Stomach (tissue), 9 donors: ENCODE measurements around the gene TOMM40L. TPM values are rescaled to one million over a fixed set of nuclear protein-coding genes. Genes with fewer than 3 reads are reported as not detected.

ENCODE experiments used
- DNase-seq, 2 donors: peaks; one replicate each; pipeline versions ENCODE4 v3.0.0 to v3.0.0-alpha.2; 2013 to 2019
- H3K27ac ChIP-seq, 5 donors: fragments of 200-600 bp in 4 of 5; sonication (generic) in 4 of 5; one replicate each; pipeline ENCODE4 v1.5.1; 2013 to 2019; ENCODE audit warnings: mild to moderate bottlenecking in 1 of 5, moderate library complexity in 1 of 5
- H3K27me3 ChIP-seq, 3 donors: fragments of 200-600 bp; sonication (generic); one replicate each; pipeline ENCODE4 v1.5.1; 2017 to 2019; ENCODE audit warnings: mixed run types in 1 of 3
- H3K36me3 ChIP-seq, 4 donors: fragments of 200-600 bp; sonication (generic); 1 replicate in 3 of 4; 2 replicates in 1 of 4; pipeline ENCODE4 v1.5.1; 2016 to 2019
- H3K4me1 ChIP-seq, 4 donors: fragments of 200-600 bp; sonication (generic); one replicate each; pipeline ENCODE4 v1.5.1; 2016 to 2019
- H3K4me3 ChIP-seq, 4 donors: fragments of 200-600 bp; sonication (generic) in 3 of 4; one replicate each; pipeline ENCODE4 v1.5.1; 2016 to 2019; ENCODE audit warnings: mild to moderate bottlenecking in 1 of 4
- H3K9me3 ChIP-seq, 4 donors: fragments of 200-600 bp; sonication (generic); one replicate each; pipeline ENCODE4 v1.5.1; 2016 to 2019
- CTCF ChIP-seq, 7 experiments: fragments of 450-650 bp in 4 of 7; fragments of 200-600 bp in 3 of 7; sonication (generic) in 3 of 7; IDR thresholded peaks; one replicate each; pipeline ENCODE4 v1.5.1; 2016 to 2019; ENCODE audit warnings: antibody characterized with exemption in 7 of 7, control low read depth in 2 of 7, mild to moderate bottlenecking in 1 of 7
- EP300 ChIP-seq: sonication (generic); formaldehyde crosslinking; IDR thresholded peaks from one replicate; pipeline ENCODE4 v1.6.1; 2017; ENCODE audit warnings: antibody characterized with exemption
- POLR2A ChIP-seq, 4 donors: fragments of 450-650 bp; IDR thresholded peaks; one replicate each; pipeline ENCODE4 v1.6.1; 2016; ENCODE audit warnings: antibody characterized with exemption in 4 of 4, control low read depth in 2 of 4, mild to moderate bottlenecking in 1 of 4, moderate library complexity in 1 of 4
- POLR2AphosphoS5 ChIP-seq, 3 donors: sonication (generic); formaldehyde crosslinking; IDR thresholded peaks; one replicate each; pipeline ENCODE4 v1.6.1; 2016; ENCODE audit warnings: antibody characterized with exemption in 3 of 3
- WGBS, 5 donors: extraction: QIAGEN DNeasy Blood & Tissue Kit in 3 of 5; methylation state at CpG; one replicate each; pipeline versions ENCODE4 v1.1.5 to v1.1.7; 2013 to 2018; 5-methylcytosine and 5-hydroxymethylcytosine counted together
- intact Hi-C: fragments of 100-400 bp; cut with DNase I; formaldehyde crosslinking; loops from one replicate; pipeline ENCODE4 v1.15.1; 2023; ENCODE audit warnings: low total_unique reads
- polyA plus RNA-seq, 3 donors: library from polyadenylated mRNA; stranded (reverse); fragments of 200-250 nt; gene quantifications; one replicate each; pipeline ENCODE4 v1.2.3, GENCODE V29; 2013
- total RNA-seq, 5 donors: library from RNA; depleted of rRNA; stranded (reverse); fragments of >200 nt; gene quantifications; one replicate each; pipeline versions ENCODE4 v1.1.0 to v1.2.3, GENCODE V29; 2014 to 2016
- donor health status: healthy with polysubstance abuse.
- donor health status: Bipolar disorder and iron deficiency.
- donor health status: healthy.

TOMM40L gene
- total and polyA plus RNA-seq, 8 donors: 0.58 to 9.9 (median 7.0) TPM

GRCh38 chr1:161259345-161259702, 33.5 kb downstream of the TOMM40L start:
- peaks cover 0 to 63% (median 29%) of the 10 kb centered on the region in 3 donors for H3K27me3 ChIP-seq
- intact Hi-C loops: no loop called here
- TF ChIP-seq POLR2AphosphoS5 (IDR thresholded peaks at IDR 0.05) (no peak), EP300 (no peak), CTCF (IDR thresholded peaks at IDR 0.05) (no peak), POLR2A (IDR thresholded peaks at IDR 0.05) (no peak)
- WGBS, 5 donors: 32 to 55% (median 49%) methylated on average over 6 of the region's 6 CpGs
- DNase-seq: peak in 1 of 2 donors; percentile 5
- no peaks in the 10 kb centered on the region for H3K36me3 ChIP-seq
- peaks cover 0 to 13% (median 11%) of the 10 kb centered on the region in 4 donors for H3K9me3 ChIP-seq
- H3K4me1 ChIP-seq: peaks cover 8 to 21% (median 12%) of the 10 kb centered on the region in 4 donors
- H3K27ac ChIP-seq: no peak overlapping the region
- H3K4me3 ChIP-seq: peak overlapping the region in 3 of 4 donors; percentile 52 to 58 (median 54)

- no peak overlapping the region for H3K4me3 ChIP-seq
- TF ChIP-seq CTCF (IDR thresholded peaks at IDR 0.05): no peak
- TF ChIP-seq POLR2AphosphoS5 (IDR thresholded peaks at IDR 0.05): no peak
- TF ChIP-seq EP300: no peak
- TF ChIP-seq POLR2A (IDR thresholded peaks at IDR 0.05): no peak
- peaks cover 0 to 65% (median 29%) of the 10 kb centered on the region in 3 donors for H3K27me3 ChIP-seq
- DNase-seq: no peak
- no peak overlapping the region for H3K27ac ChIP-seq
- peaks cover 8 to 21% (median 12%) of the 10 kb centered on the region in 4 donors for H3K4me1 ChIP-seq
- WGBS, 5 donors: 50 to 78% (median 69%) methylated on average over 1 of the region's 1 CpG
- H3K9me3 ChIP-seq: peaks cover 0 to 13% (median 11%) of the 10 kb centered on the region in 4 donors
- no peaks in the 10 kb centered on the region for H3K36me3 ChIP-seq
- intact Hi-C loops: no loop called here
Measured at GRCh38 chr1:161259765-161260164, 33.9 kb downstream of the TOMM40L start.

- Histone ChIP-seq H3K9me3 (peaks cover 0 to 13% (median 11%) of the 10 kb centered on the region in 4 donors), H3K27me3 (peaks cover 0 to 59% (median 29%) of the 10 kb centered on the region in 3 donors), H3K4me3 (no peak overlapping the region), H3K27ac (no peak overlapping the region), H3K4me1 (peaks cover 8 to 21% (median 12%) of the 10 kb centered on the region in 4 donors), H3K36me3 (no peaks in the 10 kb centered on the region)
- WGBS, 5 donors: 38 to 43% (median 41%) methylated on average over 8 to 9 of the region's 9 CpGs
- TF ChIP-seq POLR2A (IDR thresholded peaks at IDR 0.05) (no peak), EP300 (no peak), CTCF (IDR thresholded peaks at IDR 0.05) (no peak), POLR2AphosphoS5 (IDR thresholded peaks at IDR 0.05) (no peak)
- peak in 1 of 2 donors; percentile 51 for DNase-seq
- intact Hi-C loops: no loop called here
Measured at GRCh38 chr1:161260376-161261260, 34.8 kb downstream of the TOMM40L start.

- peak in 1 of 2 donors; percentile 49 for DNase-seq
- Histone ChIP-seq H3K4me1 (peaks cover 8 to 27% (median 12%) of the 10 kb centered on the region in 4 donors), H3K4me3 (no peak overlapping the region), H3K36me3 (no peaks in the 10 kb centered on the region), H3K27ac (no peak overlapping the region), H3K27me3 (peaks cover 0 to 59% (median 29%) of the 10 kb centered on the region in 3 donors), H3K9me3 (peaks cover 0 to 12% (median 11%) of the 10 kb centered on the region in 4 donors)
- intact Hi-C loops: no loop called here
- 61 to 73% (median 64%) methylated on average over 12 of the region's 12 CpGs for WGBS, 5 donors
- TF ChIP-seq POLR2A (IDR thresholded peaks at IDR 0.05) (no peak), EP300 (no peak), POLR2AphosphoS5 (IDR thresholded peaks at IDR 0.05) (no peak), CTCF (IDR thresholded peaks at IDR 0.05) (no peak)
Measured at GRCh38 chr1:161261261-161262235, 35.7 kb downstream of the TOMM40L start.
